ENCODE results near the gene FASTKD1. TPM values are rescaled to one million over a fixed set of nuclear protein-coding genes. Genes with fewer than 3 reads are reported as not detected.
"Not testable (repeated sequence)": the region's sequence is repeated elsewhere in the genome, so short reads cannot be mapped to it uniquely, and the experiment has no call there.

The FASTKD1 gene
- total and polyA plus RNA-seq, 7 experiments from 2014 or later, result 13.5 to 43.5 (median 16.9) TPM

DNA sequence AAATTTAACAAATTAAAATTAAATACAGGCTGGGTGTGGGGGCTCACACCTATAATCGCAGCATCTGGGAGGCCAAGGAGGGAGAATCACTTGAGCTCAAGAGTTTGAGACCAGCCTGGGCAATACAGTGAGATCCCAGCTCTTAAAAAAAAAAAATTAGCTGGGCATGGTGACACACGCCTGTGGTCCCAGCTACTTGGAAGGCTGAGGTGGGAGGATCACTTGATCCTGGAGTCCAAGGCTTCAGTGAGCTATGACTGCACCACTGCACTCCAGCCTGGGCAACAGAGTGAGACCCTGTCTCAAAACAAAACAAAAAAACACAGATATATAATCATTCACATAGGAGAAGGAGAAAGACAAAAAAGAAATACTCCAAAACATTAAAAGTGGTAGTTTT, 34.2 kb downstream of the FASTKD1 start:
- H3K27me3 Mint-ChIP-seq; H3K36me3 ChIP-seq (ENCODE audit: control insufficient read depth in 2 of 3, insufficient read depth in 3 of 3, low read length in 3 of 3); H3K4me3 Mint-ChIP-seq; H3K27ac ChIP-seq (ENCODE audit: low read depth, low read length); H3K4me1 Mint-ChIP-seq; intact Hi-C loops (cut with micrococcal nuclease); POLR2A ChIA-PET; ATAC-seq; H3K9me3 Mint-ChIP-seq; CTCF ChIA-PET; H3K4me3 ChIP-seq (ENCODE audit: low read length); H3K4me1 ChIP-seq (ENCODE audit: control insufficient read depth in 2 of 2, insufficient read depth in 2 of 2, low read length in 2 of 2); H3K27me3 ChIP-seq (ENCODE audit: control insufficient read depth in 2 of 2, insufficient read depth in 2 of 2, low read length in 2 of 2); DNase-seq; H3K27ac Mint-ChIP-seq; H3K9me3 ChIP-seq (ENCODE audit: control insufficient read depth in 2 of 3, low read length in 3 of 3): not testable (repeated sequence)
- peaks cover 6 to 18% (median 13%) of the 10 kb centered on the region in 5 donors for H3K36me3 Mint-ChIP-seq

DNA sequence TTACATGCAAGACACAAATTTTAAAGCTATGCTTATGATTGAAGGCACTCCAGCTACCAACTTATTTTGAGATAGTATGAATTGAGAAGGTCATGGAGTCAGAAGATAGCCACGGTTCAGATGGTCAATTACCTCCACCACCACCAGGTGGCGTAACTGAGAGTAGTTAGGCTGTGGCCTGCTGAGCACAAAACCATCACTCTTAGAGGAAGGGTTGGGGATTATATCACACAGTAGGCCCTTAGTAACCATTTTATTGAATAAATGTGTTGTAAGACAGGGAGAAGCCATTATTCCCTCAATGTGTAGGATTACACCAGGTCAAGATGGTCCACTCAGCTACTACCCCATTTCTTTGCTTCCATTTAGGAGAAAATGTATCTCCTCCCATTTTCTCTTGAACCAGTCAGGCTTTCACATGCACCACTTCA, 45.4 kb downstream of the FASTKD1 start:
- peak; percentile 31 to 71 (median 54) for DNase-seq
- Mint-ChIP-seq H3K9me3 (peaks cover 0 to 1% (median 0%) of the 10 kb centered on the region in 11 donors), H3K36me3 (peaks cover 0 to 15% (median 0%) of the 10 kb centered on the region in 5 donors), H3K4me3 (no peak overlapping the region), H3K27ac (peak overlapping the region in 4 of 9 donors; percentile 0 to 68 (median 20)), H3K27me3 (no peaks in the 10 kb centered on the region), H3K4me1 (peaks cover 0 to 8% (median 0%) of the 10 kb centered on the region in 7 donors)
- H3K27me3 ChIP-seq (ENCODE audit: control insufficient read depth in 2 of 2, insufficient read depth in 2 of 2, low read length in 2 of 2), result no peaks in the 10 kb centered on the region
- H3K4me1 ChIP-seq (ENCODE audit: control insufficient read depth in 2 of 2, insufficient read depth in 2 of 2, low read length in 2 of 2), result no peaks in the 10 kb centered on the region
- H3K27ac ChIP-seq (ENCODE audit: low read depth, low read length), result no peak overlapping the region
- ChIA-PET CTCF (interaction anchor here (0.7 to 1.8 kb wide), 5 partner anchors 19 to 436 kb away, joined by 3 to 10 read pairs (median 4); partner anchors contain the start of gene KLHL41), POLR2A (no interaction called here)
- H3K9me3 ChIP-seq (ENCODE audit: control insufficient read depth in 2 of 3, low read length in 3 of 3), result no peaks in the 10 kb centered on the region
- intact Hi-C loops (cut with micrococcal nuclease), result loop anchor here (1.0 to 10.0 kb wide), 5 partner anchors 51 to 400 kb away; partner anchors contain the start of genes BBS5 (in 1 of the 2) and SSB (in 1 of the 2)
- peaks cover 0 to 7% (median 0%) of the 10 kb centered on the region in 3 experiments for H3K36me3 ChIP-seq (ENCODE audit: control insufficient read depth in 2 of 3, insufficient read depth in 3 of 3, low read length in 3 of 3)
- H3K4me3 ChIP-seq (ENCODE audit: low read length), result no peak overlapping the region
- ATAC-seq, result peak; percentile 92

DNA sequence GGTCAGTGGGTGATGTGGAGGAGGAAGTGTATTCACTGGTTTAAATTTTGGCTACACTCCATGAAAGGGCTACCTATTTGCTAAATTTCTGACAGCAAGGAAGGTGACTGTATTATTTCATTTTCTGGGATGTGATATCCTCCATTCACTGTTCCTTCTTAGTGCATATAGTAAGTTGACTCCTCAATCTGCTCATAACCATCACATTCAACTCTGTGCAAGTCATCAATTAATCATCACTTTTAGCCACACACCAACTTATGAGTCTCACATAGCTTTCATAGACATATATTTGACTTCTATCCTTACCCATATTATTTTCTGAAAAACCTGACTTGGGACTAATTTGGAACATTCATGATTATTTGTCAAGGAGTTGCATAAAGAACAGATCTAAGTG, 47.2 kb downstream of the FASTKD1 start:
- peaks cover 0 to 8% (median 0%) of the 10 kb centered on the region in 7 donors for H3K4me1 Mint-ChIP-seq
- no peak overlapping the region for H3K4me3 ChIP-seq (ENCODE audit: low read length)
- H3K9me3 ChIP-seq (ENCODE audit: control insufficient read depth in 2 of 3, low read length in 3 of 3), result no peaks in the 10 kb centered on the region
- no peak overlapping the region for H3K27ac Mint-ChIP-seq
- peaks cover 0 to 7% (median 0%) of the 10 kb centered on the region in 3 experiments for H3K36me3 ChIP-seq (ENCODE audit: control insufficient read depth in 2 of 3, insufficient read depth in 3 of 3, low read length in 3 of 3)
- H3K36me3 Mint-ChIP-seq, result peaks cover 0 to 21% (median 0%) of the 10 kb centered on the region in 5 donors
- no peaks in the 10 kb centered on the region for H3K27me3 Mint-ChIP-seq
- H3K27me3 ChIP-seq (ENCODE audit: control insufficient read depth in 2 of 2, insufficient read depth in 2 of 2, low read length in 2 of 2), result no peaks in the 10 kb centered on the region
- CTCF ChIA-PET, result interaction anchor here (0.6 kb wide), 1 partner anchor 117 kb away, joined by 3 read pairs; no protein-coding TSS in a partner anchor
- no peak overlapping the region for H3K27ac ChIP-seq (ENCODE audit: low read depth, low read length)
- H3K4me1 ChIP-seq (ENCODE audit: control insufficient read depth in 2 of 2, insufficient read depth in 2 of 2, low read length in 2 of 2), result no peaks in the 10 kb centered on the region
- intact Hi-C loops (cut with micrococcal nuclease), result loop anchor here in 1 of 2 donors (5.0 to 10.0 kb wide), 2 partner anchors 49 to 268 kb away; partner anchors contain the start of genes BBS5 and SSB
- DNase-seq (no peak), ATAC-seq (no peak)
- peaks cover 0 to 1% (median 0%) of the 10 kb centered on the region in 11 donors for H3K9me3 Mint-ChIP-seq
- POLR2A ChIA-PET, result no interaction called here
- H3K4me3 Mint-ChIP-seq, result no peak overlapping the region

DNA sequence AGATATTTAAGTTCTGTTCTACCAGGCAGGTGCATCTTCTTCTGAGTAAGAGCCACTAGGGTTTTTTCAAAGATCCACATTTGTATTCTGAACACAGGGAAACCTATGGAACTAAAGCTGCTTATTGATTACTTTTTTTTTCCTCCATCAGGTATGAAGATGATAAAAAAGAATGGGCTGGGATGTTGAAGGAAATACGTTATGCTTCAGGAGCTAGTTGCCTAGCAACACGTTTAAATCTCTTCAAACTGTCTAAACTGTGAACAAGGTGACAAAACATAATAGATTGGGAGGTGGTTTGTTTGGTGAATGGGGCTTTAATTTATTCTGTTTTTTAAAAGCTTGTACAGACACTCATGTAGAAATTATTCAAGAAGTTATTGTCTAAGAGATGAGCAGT, 48.2 kb downstream of the FASTKD1 start:
- Histone ChIP-seq H3K4me1 (ENCODE audit: control insufficient read depth in 2 of 2, insufficient read depth in 2 of 2, low read length in 2 of 2) (no peaks in the 10 kb centered on the region), H3K9me3 (ENCODE audit: control insufficient read depth in 2 of 3, low read length in 3 of 3) (no peaks in the 10 kb centered on the region), H3K27me3 (ENCODE audit: control insufficient read depth in 2 of 2, insufficient read depth in 2 of 2, low read length in 2 of 2) (no peaks in the 10 kb centered on the region), H3K27ac (ENCODE audit: low read depth, low read length) (no peak overlapping the region), H3K4me3 (ENCODE audit: low read length) (no peak overlapping the region), H3K36me3 (ENCODE audit: control insufficient read depth in 2 of 3, insufficient read depth in 3 of 3, low read length in 3 of 3) (peaks cover 0 to 7% (median 0%) of the 10 kb centered on the region in 3 experiments)
- peaks cover 0 to 1% (median 0%) of the 10 kb centered on the region in 11 donors for H3K9me3 Mint-ChIP-seq
- no peaks in the 10 kb centered on the region for H3K27me3 Mint-ChIP-seq
- intact Hi-C loops (cut with micrococcal nuclease), result loop anchor here in 1 of 2 donors (5.0 to 10.0 kb wide), 2 partner anchors 48 to 269 kb away; partner anchors contain the start of genes BBS5 and SSB
- ChIA-PET POLR2A (no interaction called here), CTCF (interaction anchor here (0.6 to 1.2 kb wide), 3 partner anchors 9 to 403 kb away, joined by 3 to 4 read pairs (median 3); no protein-coding TSS in a partner anchor)
- H3K36me3 Mint-ChIP-seq, result peaks cover 0 to 17% (median 0%) of the 10 kb centered on the region in 5 donors
- peak overlapping the region in 1 of 9 donors; percentile 4 for H3K27ac Mint-ChIP-seq
- no peak overlapping the region for H3K4me3 Mint-ChIP-seq
- H3K4me1 Mint-ChIP-seq, result peaks cover 0 to 8% (median 0%) of the 10 kb centered on the region in 7 donors
- ATAC-seq (no peak), DNase-seq (no peak)

DNA sequence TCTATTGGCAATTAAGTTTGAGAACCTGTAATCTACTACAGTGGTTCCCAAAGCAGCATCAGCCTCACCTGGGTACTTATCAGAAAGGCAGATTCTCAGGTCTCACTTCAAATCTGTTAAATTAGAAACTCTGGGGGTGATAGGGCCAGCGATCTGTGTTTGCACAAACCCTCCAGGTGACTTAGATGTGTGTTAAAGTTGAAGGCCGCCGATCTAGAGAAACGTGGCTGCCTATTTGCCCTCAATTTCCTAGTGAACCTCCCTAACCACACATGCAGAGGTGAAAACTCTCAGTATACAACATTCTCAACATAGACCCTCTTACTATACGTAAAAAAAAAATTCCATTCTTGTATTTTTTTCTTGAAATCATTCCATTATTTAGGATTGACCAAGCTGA, 50.0 kb downstream of the FASTKD1 start:
- CTCF ChIA-PET, result no interaction called here

DNA sequence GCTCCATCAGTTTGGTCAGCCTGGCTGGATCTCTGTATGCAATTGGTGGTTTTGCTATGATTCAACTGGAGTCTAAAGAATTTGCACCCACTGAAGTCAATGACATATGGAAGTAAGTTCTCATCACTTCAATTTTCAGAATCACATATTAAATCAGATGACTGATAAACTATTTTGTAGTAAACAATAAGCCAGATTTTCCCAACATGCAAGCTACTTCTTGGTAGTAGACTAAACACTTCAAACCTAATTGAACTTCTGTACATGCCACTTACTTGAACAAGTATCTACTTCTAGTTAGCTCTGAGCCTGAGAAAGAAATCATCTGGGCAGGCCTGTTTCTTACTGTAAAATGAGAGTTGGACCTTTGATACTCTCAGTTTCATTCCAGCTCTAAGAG, 52.8 kb downstream of the FASTKD1 start:
- Mint-ChIP-seq H3K27ac (no peak overlapping the region), H3K27me3 (no peaks in the 10 kb centered on the region), H3K36me3 (peaks cover 0 to 9% (median 0%) of the 10 kb centered on the region in 5 donors), H3K4me3 (no peak overlapping the region), H3K4me1 (no peaks in the 10 kb centered on the region), H3K9me3 (no peaks in the 10 kb centered on the region)
- Histone ChIP-seq H3K9me3 (ENCODE audit: control insufficient read depth in 2 of 3, low read length in 3 of 3) (no peaks in the 10 kb centered on the region), H3K27me3 (ENCODE audit: control insufficient read depth in 2 of 2, insufficient read depth in 2 of 2, low read length in 2 of 2) (no peaks in the 10 kb centered on the region), H3K4me1 (ENCODE audit: control insufficient read depth in 2 of 2, insufficient read depth in 2 of 2, low read length in 2 of 2) (no peaks in the 10 kb centered on the region), H3K27ac (ENCODE audit: low read depth, low read length) (no peak overlapping the region), H3K36me3 (ENCODE audit: control insufficient read depth in 2 of 3, insufficient read depth in 3 of 3, low read length in 3 of 3) (no peaks in the 10 kb centered on the region), H3K4me3 (ENCODE audit: low read length) (no peak overlapping the region)
- no peak for DNase-seq
- POLR2A ChIA-PET, result no interaction called here
- intact Hi-C loops (cut with micrococcal nuclease), result loop anchor here in 1 of 2 donors (10.0 kb wide), 1 partner anchor 274 kb away; the partner anchor contains the start of gene SSB
- CTCF ChIA-PET, result no interaction called here
- ATAC-seq, result no peak

More for the DNA sequence above, 50.0 kb downstream of the FASTKD1 start:
- H3K4me1 ChIP-seq (ENCODE audit: control insufficient read depth in 2 of 2, insufficient read depth in 2 of 2, low read length in 2 of 2), result no peaks in the 10 kb centered on the region
- no peaks in the 10 kb centered on the region for H3K27me3 Mint-ChIP-seq
- POLR2A ChIA-PET, result interaction anchor here (0.5 kb wide), 1 partner anchor 42 kb away, joined by 3 read pairs; no protein-coding TSS in a partner anchor
- no peaks in the 10 kb centered on the region for H3K9me3 ChIP-seq (ENCODE audit: control insufficient read depth in 2 of 3, low read length in 3 of 3)
- no peaks in the 10 kb centered on the region for H3K27me3 ChIP-seq (ENCODE audit: control insufficient read depth in 2 of 2, insufficient read depth in 2 of 2, low read length in 2 of 2)
- ATAC-seq, result no peak
- peaks cover 0 to 9% (median 0%) of the 10 kb centered on the region in 5 donors for H3K36me3 Mint-ChIP-seq
- H3K4me3 Mint-ChIP-seq, result no peak overlapping the region
- H3K36me3 ChIP-seq (ENCODE audit: control insufficient read depth in 2 of 3, insufficient read depth in 3 of 3, low read length in 3 of 3), result no peaks in the 10 kb centered on the region
- H3K4me3 ChIP-seq (ENCODE audit: low read length), result no peak overlapping the region
- H3K9me3 Mint-ChIP-seq, result no peaks in the 10 kb centered on the region
- H3K27ac Mint-ChIP-seq, result no peak overlapping the region
- intact Hi-C loops (cut with micrococcal nuclease), result loop anchor here in 1 of 2 donors (10.0 kb wide), 1 partner anchor 271 kb away; the partner anchor contains the start of gene SSB
- no peak overlapping the region for H3K27ac ChIP-seq (ENCODE audit: low read depth, low read length)
- no peak for DNase-seq
- peaks cover 0 to 2% (median 0%) of the 10 kb centered on the region in 7 donors for H3K4me1 Mint-ChIP-seq

Measured in naive thymus-derived CD4-positive, alpha-beta T cell (primary cell).